WTC11 (cell line): ENCODE data around the gene PCIF1.

ENCODE experiments used
- GABPB1 ChIP-seq: sonication (generic); formaldehyde crosslinking; IDR thresholded peaks from 2 replicates; pipeline ENCODE4 v1.8.1; 2023; ENCODE audit warnings: mild to moderate bottlenecking, missing genetic modification reagents
- NR2C2 ChIP-seq: sonication (generic); formaldehyde crosslinking; IDR thresholded peaks from 2 replicates; pipeline ENCODE4 v1.8.0; 2022; ENCODE audit warnings: mild to moderate bottlenecking, missing genetic modification reagents
- RELA ChIP-seq: sonication (generic); formaldehyde crosslinking; IDR thresholded peaks from 2 replicates; pipeline ENCODE4 v1.8.1; 2022; ENCODE audit warnings: missing genetic modification reagents, mild to moderate bottlenecking, borderline replicate concordance
- TEAD4 ChIP-seq: sonication (generic); formaldehyde crosslinking; IDR thresholded peaks from 2 replicates; pipeline ENCODE4 v1.8.0; 2022; ENCODE audit warnings: mild to moderate bottlenecking, missing genetic modification reagents
- ZNF416 ChIP-seq: fragments of 250-450 bp; sonication (Bioruptor Pico); IDR thresholded peaks from 2 replicates; pipeline ENCODE4 v1.9.0; 2021; ENCODE audit warnings: mild to moderate bottlenecking, inconsistent platforms
- TF ChIP-seq, protein P1 (sequence below): sonication (generic); formaldehyde crosslinking; IDR thresholded peaks from 2 replicates; pipeline ENCODE4 v1.8.0; 2022; ENCODE audit warnings: mild to moderate bottlenecking, missing genetic modification reagents
- TF ChIP-seq, protein P2 (sequence below): fragments of 200-600 bp; IDR thresholded peaks from 2 replicates; pipeline ENCODE4 v1.8.0; 2022; ENCODE audit warnings: antibody characterized with exemption
- TF ChIP-seq, protein P3 (sequence below): sonication (generic); formaldehyde crosslinking; IDR thresholded peaks from 2 replicates; pipeline ENCODE4 v1.8.0; 2022; ENCODE audit warnings: mild to moderate bottlenecking, missing genetic modification reagents
- TF ChIP-seq, protein P4 (sequence below): sonication (generic); formaldehyde crosslinking; IDR thresholded peaks from 2 replicates; pipeline ENCODE4 v1.8.1; 2023; ENCODE audit warnings: mild to moderate bottlenecking, missing genetic modification reagents
- TF ChIP-seq, protein P5 (sequence below): sonication (generic); formaldehyde crosslinking; conservative IDR thresholded peaks from 2 replicates; pipeline ENCODE4 v1.8.1; 2023; ENCODE audit warnings: mild to moderate bottlenecking, low read depth, missing genetic modification reagents, moderate library complexity

DNA sequence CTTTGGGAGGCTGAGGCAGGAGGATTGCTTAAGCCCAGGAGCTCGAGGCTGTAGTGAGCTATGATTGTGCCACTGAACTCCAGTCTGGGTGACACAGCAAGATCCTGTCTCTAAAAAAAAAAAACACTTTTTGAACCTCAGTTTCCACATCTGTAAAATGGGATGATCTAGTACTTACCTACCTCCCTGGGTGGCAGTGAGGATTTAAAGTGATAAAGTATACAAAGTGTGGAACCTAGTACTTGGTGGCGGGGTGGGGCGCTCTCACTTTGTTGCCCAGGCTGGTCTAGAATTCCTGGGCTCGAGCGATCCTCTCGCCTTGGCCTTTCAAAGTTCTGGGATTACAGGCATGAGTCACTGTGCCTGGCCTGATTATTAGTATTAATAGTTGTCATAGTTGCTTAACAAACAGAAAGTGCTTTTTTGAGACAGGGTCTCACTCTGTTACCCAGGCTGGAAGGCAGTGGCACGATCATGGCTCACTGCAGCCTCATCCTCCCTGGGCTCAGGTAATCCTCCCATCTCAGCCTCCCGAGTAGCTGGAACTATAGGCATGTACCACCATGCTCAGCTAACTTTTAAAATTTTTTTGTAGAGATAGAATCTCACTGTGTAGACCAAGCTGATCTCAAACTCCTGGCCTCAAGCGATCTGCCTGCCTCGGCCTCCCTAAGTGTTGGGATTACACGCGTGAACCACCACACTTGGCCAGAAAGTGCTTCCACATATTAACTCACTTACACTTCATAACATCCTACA, 15.5 kb upstream of the PCIF1 start:
- TF ChIP-seq, protein P1, sequence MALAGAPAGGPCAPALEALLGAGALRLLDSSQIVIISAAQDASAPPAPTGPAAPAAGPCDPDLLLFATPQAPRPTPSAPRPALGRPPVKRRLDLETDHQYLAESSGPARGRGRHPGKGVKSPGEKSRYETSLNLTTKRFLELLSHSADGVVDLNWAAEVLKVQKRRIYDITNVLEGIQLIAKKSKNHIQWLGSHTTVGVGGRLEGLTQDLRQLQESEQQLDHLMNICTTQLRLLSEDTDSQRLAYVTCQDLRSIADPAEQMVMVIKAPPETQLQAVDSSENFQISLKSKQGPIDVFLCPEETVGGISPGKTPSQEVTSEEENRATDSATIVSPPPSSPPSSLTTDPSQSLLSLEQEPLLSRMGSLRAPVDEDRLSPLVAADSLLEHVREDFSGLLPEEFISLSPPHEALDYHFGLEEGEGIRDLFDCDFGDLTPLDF (CRISPR knock-in tag): no peak
- TF ChIP-seq RELA (CRISPR knock-in tag): no peak
- TF ChIP-seq, protein P2, sequence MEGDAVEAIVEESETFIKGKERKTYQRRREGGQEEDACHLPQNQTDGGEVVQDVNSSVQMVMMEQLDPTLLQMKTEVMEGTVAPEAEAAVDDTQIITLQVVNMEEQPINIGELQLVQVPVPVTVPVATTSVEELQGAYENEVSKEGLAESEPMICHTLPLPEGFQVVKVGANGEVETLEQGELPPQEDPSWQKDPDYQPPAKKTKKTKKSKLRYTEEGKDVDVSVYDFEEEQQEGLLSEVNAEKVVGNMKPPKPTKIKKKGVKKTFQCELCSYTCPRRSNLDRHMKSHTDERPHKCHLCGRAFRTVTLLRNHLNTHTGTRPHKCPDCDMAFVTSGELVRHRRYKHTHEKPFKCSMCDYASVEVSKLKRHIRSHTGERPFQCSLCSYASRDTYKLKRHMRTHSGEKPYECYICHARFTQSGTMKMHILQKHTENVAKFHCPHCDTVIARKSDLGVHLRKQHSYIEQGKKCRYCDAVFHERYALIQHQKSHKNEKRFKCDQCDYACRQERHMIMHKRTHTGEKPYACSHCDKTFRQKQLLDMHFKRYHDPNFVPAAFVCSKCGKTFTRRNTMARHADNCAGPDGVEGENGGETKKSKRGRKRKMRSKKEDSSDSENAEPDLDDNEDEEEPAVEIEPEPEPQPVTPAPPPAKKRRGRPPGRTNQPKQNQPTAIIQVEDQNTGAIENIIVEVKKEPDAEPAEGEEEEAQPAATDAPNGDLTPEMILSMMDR: no peak
- no peak for TF ChIP-seq GABPB1 (CRISPR knock-in tag)
- no peak for TF ChIP-seq TEAD4
- TF ChIP-seq NR2C2 (CRISPR knock-in tag): no peak
- TF ChIP-seq, protein P3, sequence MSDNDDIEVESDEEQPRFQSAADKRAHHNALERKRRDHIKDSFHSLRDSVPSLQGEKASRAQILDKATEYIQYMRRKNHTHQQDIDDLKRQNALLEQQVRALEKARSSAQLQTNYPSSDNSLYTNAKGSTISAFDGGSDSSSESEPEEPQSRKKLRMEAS (CRISPR knock-in tag): no peak
- TF ChIP-seq, protein P4, sequence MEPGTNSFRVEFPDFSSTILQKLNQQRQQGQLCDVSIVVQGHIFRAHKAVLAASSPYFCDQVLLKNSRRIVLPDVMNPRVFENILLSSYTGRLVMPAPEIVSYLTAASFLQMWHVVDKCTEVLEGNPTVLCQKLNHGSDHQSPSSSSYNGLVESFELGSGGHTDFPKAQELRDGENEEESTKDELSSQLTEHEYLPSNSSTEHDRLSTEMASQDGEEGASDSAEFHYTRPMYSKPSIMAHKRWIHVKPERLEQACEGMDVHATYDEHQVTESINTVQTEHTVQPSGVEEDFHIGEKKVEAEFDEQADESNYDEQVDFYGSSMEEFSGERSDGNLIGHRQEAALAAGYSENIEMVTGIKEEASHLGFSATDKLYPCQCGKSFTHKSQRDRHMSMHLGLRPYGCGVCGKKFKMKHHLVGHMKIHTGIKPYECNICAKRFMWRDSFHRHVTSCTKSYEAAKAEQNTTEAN (CRISPR knock-in tag): no peak
- TF ChIP-seq, protein P5, sequence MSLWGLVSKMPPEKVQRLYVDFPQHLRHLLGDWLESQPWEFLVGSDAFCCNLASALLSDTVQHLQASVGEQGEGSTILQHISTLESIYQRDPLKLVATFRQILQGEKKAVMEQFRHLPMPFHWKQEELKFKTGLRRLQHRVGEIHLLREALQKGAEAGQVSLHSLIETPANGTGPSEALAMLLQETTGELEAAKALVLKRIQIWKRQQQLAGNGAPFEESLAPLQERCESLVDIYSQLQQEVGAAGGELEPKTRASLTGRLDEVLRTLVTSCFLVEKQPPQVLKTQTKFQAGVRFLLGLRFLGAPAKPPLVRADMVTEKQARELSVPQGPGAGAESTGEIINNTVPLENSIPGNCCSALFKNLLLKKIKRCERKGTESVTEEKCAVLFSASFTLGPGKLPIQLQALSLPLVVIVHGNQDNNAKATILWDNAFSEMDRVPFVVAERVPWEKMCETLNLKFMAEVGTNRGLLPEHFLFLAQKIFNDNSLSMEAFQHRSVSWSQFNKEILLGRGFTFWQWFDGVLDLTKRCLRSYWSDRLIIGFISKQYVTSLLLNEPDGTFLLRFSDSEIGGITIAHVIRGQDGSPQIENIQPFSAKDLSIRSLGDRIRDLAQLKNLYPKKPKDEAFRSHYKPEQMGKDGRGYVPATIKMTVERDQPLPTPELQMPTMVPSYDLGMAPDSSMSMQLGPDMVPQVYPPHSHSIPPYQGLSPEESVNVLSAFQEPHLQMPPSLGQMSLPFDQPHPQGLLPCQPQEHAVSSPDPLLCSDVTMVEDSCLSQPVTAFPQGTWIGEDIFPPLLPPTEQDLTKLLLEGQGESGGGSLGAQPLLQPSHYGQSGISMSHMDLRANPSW (CRISPR knock-in tag): no peak
- no peak for TF ChIP-seq ZNF416 (CRISPR knock-in tag)
